HG03571 (cell line): ENCODE data around the gene TEX11.
"Not testable (repeated sequence)": the region's sequence is repeated elsewhere in the genome, so short reads cannot be mapped to it uniquely, and the experiment has no call there.

Experiments
- ATAC-seq: cut with Tn5 transposase; IDR thresholded peaks from one replicate; pipeline ENCODE4 v1.9.1; 2021; ENCODE audit not compliant: unreplicated experiment

The TEX11 gene

DNA sequence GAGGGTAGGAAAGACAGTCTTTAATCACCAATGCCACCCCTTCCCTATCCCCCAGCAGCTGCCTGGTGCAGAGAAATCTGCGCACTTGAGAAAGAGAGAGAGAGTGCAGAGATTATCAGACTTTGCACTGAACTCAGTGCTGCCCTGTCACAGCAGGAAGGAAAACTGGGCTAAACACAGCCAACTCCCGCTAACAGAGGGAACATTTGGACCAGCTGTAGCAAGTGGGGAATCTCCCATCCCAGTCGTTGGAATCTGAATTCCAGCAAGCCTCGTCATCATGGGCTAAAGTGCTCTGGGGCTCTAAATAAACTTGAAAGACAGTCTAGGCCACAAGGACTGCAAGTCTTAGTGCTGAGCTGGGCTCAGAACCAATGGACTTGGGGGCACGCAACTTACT is 295.2 kb downstream of the TEX11 start:
- no peak for ATAC-seq

DNA sequence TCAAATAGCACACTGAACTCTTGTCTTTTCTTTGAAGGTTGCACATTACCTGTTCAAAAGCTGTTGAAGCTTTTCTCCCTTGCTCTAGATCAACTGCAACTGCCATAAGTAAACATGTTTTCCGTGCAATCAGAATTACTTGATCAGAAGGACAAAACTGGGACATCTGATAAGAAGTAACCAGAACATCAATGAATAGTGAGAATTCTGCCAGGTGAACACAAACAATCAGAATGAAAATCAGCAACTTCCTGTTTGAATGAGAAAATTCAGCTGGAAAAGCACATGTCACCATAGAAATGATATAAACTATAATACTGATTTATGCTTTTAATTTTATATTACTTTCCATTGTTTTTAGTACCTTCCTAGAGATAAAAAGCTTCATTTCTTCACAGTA is 303.2 kb downstream of the TEX11 start:
- ATAC-seq, result no peak

DNA sequence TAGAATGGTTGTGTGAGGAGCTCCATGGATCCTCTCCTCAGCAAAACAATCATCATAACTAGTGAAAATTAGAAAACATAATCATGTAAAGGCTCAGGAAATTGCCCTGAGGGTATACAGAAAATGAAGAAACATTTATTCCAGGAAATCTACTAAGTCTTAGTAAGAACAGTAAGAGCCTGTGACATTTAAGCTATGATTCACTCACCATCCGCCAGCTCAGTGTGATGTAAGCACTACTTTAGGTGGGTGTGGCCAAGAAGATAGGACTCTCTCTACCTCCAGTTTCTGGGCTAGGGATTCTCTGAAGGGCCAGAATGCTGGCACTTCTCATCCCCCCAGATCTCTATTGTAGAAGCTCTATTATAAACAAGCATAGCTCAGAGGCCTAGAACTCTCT is 316.4 kb downstream of the TEX11 start:
- no peak for ATAC-seq

DNA sequence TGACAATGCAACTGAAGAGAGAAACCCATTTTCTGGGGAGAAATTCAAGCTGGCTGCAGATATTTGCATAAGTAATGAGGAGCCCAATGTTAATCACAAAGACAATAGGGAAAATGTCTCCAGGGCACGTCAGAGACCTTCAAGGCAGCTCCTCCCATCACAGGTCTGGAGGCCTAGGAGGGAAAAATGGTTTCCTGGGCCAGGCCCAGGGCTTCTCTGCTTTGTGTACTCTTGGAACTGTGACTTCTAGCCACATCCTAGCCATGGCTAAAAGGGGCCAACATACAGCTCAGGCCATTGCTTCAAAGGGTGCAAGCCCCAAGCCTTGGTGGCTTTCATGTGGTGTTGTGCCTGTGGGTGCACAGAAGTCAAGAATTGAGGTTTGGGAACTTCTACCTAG is 321.4 kb downstream of the TEX11 start:
- ATAC-seq, result not testable (repeated sequence)

DNA sequence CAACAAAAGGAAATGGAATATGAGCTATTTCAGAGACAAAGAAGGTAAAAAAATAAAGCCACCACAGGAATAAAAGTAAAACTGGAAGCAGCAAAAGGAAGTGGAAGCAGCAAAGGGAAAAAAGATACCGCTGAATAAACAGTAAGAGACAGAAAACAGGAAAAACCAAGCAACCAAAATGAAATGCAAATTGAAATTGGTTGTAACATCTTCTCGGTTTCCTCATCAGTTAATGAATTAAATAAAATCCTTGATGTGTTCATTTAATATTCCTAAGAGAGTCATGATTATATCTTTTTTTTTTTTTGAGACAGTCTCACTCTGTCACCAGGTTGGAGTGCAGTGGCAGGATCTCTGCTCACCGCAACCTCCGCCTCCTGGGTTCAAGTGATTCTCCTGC is 331.1 kb downstream of the TEX11 start:
- ATAC-seq, result no peak

DNA sequence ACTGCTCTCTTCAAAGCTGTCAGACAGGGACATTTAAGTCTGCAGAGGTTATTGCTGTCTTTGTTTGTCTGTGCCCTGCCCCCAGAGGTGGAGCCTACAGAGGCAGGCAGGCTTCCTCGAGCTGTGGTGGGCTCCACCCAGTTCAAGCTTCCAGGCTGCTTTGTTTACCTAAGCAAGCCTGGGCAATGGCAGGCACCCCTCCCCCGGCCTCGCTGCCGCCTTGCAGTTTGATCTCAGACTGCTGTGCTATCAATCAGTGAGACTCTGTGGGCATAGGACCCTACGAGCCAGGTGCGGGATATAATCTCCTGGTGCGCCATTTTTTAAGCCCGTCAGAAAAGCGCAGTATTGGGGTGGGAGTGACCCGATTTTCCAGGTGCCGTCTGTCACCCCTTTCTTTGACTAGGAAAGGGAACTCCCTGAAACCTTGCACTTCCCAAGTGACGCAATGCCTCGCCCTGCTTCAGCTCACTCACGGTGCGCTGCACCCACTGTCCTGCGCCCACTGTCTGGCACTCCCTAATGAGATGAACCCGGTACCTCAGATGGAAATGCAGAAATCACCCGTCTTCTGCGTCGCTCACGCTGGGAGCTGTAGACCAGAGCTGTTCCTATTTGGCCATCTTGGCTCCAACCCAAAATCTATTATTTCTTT is 338.5 kb downstream of the TEX11 start:
- not testable (repeated sequence) for ATAC-seq

DNA sequence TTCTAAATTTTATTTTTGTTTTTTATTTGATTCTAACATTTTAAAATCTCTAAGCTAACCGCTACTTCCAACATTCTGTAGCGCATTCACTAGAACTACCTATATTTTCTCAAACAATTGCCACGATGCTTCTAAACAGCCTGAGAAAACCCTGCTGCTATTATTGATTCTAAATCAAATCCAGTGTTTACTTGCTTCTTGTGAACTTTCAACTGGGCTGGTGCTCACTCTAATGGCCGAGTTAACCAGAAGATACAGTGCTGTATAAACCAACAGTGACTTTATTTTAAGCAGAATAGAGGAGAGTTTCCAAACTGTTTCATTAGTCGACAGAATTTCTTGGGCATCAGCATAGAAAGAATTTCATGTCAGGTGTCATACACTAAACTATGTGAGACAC is 353.6 kb downstream of the TEX11 start:
- no peak for ATAC-seq

DNA sequence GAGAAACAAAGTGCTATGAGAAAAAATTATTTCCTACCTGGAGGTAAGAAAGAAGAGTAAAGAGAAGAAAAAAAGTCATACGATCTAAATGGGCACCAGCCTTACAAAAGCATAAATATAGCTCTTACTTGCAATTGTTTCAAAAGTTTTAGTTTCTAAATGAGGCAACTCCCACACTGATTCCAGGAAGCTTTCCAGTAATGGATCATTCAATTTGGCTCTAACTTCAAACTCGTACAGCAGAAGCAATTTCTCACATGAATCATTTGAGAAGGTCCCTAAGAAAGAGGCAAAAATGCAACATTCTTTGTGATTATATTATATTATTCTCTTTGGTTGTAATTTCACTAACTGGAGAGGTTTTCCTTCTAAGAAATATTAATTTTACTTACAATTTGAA is 354.0 kb downstream of the TEX11 start:
- no peak for ATAC-seq

DNA sequence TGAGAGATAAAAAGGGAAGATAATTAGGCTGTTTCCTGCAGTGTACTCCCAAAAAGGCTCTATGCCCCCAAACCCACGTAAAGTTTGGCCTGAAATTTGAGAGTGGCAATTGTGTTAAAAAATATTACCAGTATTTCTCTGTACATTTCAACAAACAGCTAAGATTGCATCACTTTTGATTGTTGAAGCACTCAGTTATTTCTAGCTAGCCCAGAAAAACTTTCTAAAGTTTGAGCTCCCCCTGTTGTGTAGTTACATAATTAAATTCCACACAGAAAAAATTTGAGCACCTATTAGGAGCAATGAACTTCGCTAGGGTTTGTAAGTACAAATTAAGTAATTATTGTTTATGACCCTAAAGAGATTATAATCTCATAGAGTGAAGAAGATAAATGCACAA is 354.4 kb downstream of the TEX11 start:
- no peak for ATAC-seq

DNA sequence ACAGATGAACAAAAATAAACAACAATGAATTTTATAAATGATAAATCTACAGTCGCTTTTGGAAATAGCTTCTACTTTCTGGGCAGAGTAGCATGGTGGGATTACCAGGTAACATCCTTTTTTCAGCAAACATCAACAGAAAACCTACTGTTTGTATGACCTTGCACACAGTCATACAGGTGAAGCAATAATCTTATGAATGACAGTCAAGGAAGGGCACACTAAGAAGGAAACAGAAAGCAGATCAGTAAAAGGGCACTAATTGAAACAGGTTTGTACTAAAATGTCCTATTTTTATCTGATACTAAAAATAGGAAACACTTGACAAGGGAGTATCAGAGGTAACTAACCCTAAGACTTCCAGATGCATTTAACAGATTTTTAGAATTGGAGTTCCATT is 355.0 kb downstream of the TEX11 start:
- no peak for ATAC-seq

DNA sequence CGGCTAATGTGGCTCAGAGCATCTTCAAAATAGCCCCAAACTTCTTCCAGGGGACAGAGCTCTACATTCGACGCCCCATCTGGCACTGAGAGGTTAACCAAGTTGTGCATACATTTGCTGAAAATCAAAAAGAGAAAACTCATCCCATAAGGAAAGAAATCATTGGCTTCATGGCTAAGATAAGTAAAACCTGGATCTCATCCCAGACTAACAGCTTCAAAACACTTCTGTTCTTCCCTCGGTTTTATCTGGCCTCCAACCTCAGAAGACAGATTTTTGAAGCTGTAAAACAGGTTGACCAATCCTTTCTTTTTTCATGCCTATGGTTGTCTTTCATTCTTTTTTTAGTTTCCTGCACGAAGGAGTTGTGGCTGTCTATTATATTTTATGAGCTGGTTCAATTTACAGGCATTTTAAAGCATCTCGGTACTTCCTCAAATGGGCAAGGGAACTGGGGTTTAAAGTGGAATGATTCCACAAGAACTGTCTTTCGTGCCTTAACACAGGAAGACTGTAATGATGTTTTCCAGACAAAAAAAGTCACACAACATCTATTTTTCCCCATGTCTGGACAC is 356.3 kb downstream of the TEX11 start:
- ATAC-seq, result no peak

DNA sequence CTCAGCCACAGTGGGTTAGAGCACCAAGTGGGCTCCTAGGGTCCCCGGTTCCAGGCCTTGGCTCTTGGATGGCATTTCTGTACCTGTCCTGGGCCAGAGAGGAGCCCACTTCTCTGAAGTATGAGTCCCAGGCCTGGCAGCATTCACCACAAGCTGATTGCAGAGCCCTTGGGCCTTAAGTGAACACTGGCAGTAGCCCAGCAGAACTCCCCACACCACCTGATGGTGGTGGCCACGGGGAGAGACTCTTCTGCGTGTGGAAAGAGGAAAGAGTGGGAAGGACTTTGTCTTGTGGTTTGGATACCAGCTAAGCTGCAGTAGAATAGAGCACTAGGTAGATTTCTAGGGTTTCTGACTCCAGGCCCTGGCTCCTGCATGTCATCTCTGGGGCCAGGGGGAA is 359.1 kb downstream of the TEX11 start:
- ATAC-seq, result no peak

DNA sequence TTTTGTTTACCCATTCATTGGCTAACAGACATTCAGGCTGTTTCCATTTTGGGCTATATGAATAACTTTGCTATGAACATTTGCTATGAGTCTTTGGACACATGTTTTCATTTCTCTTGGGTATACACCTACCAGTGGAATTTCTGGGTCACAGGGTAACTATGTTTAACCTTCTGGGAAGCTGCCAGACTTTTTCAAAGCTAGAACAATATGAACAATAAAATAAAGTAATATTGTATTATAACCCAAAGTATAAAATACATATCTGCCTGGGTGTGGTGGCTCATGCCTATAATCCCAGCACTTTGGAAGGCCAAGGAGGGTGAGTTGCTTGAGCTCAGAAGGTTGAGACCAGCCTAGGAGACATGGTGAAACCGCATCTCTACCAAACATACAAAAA is 373.3 kb downstream of the TEX11 start:
- no peak for ATAC-seq

DNA sequence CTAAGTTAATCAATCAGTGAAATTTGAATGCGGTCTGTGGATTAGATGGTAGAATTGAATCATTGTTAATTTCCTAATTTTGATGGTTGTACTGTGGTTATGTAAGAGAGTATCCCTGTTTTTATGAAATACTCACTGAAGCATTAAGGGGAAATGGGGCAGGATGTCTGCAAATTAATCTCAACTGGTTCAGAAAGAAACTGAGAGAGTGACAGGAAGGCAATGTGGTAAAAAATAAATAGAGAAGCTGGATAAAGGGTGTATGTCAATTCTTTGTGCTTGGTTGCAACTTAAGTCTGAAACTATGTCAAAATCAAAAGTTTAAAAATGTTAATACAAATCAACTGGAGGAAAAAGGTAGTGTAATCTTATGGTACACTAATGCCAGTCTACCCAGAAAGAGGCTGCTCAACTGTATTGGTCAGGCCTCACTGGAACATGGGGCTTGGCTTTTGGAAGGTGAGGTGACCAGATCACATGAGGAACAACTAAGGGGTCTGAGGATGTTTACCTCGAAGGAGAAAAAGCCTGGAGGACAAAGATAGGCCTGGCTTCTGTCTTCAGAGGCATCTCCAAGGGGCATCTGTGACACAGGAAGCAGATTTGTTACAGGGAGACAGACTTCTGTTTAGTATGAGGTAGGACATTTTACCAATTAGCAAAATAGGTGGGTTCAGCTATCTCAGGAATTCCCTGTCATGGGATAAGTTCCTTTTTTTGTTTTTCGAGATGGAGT is 380.7 kb downstream of the TEX11 start:
- peak; percentile 62 for ATAC-seq

DNA sequence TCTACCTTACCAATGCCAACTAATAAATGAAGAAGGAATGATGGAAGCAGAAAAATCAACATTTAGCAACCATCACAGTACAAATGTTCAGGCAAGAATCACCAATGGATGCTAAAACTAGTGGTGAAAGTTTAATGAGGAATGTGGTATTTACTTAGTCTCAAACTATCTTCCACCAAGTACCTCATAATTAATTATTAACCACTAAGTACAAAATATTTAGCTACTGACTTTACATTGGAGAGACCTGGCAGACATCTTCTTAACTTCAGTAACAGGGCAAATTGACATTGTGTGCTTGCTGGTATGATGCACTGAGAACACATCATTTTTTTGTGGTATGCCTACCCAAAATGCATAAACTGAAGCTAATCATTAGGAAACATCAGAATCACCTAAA is 381.5 kb downstream of the TEX11 start:
- peak; percentile 42 for ATAC-seq

DNA sequence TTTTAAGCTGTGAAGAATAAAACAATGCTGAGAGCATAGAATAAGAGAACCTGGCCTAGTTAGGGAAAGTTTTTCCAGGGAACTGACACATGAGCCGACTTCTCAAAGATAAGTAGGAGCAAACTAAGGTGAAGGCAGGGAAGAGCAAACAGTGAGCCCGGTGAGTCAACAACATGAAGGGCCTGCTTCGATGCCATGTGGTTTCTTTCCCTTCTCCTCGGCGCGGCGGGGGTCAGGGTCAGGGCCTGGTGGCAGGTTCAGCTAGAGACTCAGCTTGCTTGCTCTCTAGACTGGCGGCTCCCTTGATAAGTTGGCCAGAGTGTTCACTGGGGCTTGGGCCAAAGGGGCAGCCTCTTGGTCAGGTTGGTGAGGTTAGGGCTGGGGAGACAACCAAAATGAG is 382.8 kb downstream of the TEX11 start:
- ATAC-seq, result no peak

DNA sequence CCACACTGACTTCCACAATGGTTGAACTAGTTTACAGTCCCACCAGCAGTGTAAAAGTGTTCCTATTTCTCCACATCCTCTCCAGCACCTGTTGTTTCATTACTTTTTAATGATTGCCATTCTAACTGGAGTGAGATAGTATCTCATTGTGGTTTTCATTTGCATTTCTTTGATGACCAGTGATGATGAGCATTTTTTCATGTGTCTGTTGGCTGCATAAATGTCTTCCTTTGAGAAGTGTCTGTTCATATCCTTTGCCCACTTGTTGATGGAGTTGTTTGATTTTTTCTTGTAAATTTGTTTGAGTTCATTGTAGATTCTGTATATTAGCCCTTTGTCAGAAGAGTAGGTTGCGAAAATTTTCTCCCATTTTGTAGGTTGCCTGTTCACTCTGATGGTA is 392.8 kb downstream of the TEX11 start:
- ATAC-seq, result not testable (repeated sequence)

DNA sequence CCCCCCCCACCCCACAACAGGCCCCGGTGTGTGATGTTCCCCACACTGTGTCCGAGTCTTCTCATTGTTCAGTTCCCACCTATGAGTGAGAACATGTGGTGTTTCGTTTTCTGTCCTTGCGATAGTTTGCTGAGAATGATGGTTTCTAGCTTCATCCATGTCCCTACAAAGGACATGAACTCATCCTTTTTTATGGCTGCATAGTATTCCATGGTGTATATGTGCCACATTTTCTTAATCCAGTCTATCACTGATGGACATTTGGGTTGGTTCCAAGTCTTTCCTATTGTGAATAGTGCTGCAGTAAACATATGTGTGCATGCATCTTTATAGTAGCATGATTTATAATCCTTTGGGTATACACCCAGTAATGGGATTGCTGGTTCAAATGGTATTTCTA is 393.2 kb downstream of the TEX11 start:
- not testable (repeated sequence) for ATAC-seq

DNA sequence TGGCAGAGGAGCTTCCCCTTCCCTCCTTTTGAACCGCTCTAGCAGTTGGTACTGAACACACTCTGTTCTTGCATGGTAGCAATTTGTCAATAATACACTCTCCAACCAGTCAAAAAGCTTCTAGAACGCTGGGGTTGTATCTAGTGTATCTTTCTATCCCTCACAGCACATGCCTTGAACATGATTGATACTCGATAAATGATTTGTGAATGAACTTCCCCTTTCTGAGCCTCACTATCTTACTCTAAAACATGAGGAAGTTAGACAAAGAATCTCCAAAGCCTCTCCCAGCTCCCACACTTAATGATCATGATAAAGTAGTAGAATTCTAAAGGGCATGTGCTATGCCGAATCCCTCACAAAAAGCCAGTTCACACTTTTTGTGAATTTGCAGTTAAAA is 399.4 kb downstream of the TEX11 start:
- no peak for ATAC-seq

DNA sequence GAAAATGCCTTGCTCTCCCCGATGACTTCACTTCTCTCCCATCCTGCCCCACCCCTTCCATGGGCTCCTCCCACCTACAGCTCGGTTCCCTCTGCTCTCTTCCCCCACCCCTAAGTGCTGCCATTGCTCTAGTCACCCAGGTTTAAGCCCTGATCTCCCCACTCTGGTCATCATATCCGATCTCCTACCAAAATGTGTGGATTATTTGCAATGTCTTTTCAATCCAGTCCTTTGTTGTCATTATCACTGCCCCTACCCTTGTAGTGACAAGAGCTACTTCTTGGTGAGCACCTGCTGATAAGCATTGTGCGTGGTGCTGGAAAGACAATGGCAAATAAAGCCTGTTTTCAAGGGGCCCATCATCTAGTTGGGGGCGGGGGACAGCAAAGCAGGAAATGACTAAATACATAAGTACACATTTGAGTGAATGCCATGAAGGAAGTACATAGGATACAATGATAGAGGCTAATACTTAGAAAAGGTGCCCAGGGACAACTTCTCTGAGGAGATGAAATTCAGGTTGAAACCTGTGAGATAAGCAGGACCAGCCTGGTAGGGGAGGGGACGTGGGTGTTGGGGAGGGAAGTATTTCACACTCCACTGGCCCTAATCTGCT is 400.1 kb downstream of the TEX11 start:
- ATAC-seq, result no peak

DNA sequence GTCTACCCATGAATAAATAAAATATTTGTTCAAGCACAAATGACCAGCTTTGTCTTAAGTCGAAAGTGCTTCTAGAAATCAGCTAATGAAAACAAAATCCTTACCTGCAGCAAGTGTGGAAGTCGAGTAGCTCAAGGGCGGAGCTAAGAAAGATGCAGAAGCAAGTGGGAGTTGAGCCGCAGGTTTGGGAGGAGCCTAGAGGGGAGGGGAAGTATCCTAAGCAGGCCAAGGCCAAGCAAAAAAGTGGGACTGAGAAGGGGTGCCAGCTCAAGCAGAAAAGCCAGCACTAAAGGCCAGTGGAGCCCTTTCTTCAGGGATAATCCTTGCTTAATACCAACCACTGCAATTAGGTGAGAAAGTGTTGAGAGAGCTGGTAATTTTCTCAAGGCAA is 403.1 kb downstream of the TEX11 start:
- no peak for ATAC-seq

DNA sequence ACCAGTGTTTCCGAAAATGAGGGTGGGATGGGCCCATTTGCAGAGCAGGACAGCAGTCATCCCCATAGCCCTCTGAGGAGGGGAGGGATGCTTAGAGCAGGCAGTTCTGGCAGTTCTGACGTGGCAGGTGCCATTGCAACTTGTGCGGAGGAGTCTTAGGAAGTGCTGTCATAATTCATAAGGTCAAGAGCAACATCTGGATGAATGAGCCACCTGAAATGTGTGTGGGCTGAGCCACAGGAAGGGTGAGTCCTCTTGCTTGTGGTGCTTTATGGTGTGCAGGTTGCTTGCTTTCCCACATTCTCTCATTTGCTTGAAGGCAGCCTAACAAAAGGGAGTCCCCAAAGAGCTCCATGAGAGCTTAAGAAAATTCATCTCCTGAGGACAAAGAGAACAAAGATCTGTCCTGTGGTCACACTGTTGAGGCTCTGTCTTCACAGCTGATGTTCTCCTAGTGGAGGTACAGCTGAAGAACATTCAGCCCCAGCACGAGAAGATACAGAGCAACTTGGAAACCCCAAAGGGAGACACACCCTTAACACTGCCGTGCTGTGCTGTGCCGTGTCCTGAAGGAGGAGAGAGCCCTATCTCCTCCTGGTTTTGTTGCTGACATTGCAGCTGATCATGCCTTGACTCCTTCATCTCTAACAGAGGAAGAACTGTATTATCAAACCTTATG is 403.6 kb downstream of the TEX11 start:
- ATAC-seq, result no peak
